GM23248 (cell line): ENCODE measurements around the gene ATP6V1C2.

Experiments used
- EZH2 ChIP-seq: fragments of 200-600 bp; sonication (generic); IDR thresholded peaks from 2 replicates; pipeline ENCODE4 v1.6.1; 2018; ENCODE audit warnings: antibody characterized with exemption, mild to moderate bottlenecking; ENCODE audit not compliant: insufficient read depth, poor library complexity, severe bottlenecking
- EZH2phosphoT487 ChIP-seq: fragments of 200-600 bp; sonication (generic); IDR thresholded peaks from 2 replicates; pipeline ENCODE4 v1.6.1; 2018; ENCODE audit warnings: antibody characterized with exemption, moderate library complexity, mild to moderate bottlenecking, low read depth; ENCODE audit not compliant: insufficient read depth

GRCh38 chr2:10785260-10785659, 63.8 kb downstream of the ATP6V1C2 start:
- TF ChIP-seq EZH2 (no peak), EZH2phosphoT487 (no peak)
